Nephron progenitor cell (in vitro differentiated cells): ENCODE measurements around the gene EPS8L2.

ENCODE experiments used
- DNase-seq: peaks from one replicate; pipeline ENCODE4 v3.0.0; 2021
- H3K27ac Mint-ChIP-seq: 2 replicates; pipeline ENCODE4 v1.8.0; 2021; ENCODE audit warnings: mild to moderate bottlenecking, moderate library complexity, mixed read lengths
- H3K27me3 Mint-ChIP-seq: 2 replicates; pipeline ENCODE4 v1.8.0; 2021; ENCODE audit warnings: mild to moderate bottlenecking, low read depth, mixed read lengths; ENCODE audit not compliant: poor library complexity
- H3K36me3 Mint-ChIP-seq: 2 replicates; pipeline ENCODE4 v1.8.0; 2021; ENCODE audit warnings: low read depth, mixed read lengths
- H3K4me1 Mint-ChIP-seq: 2 replicates; pipeline ENCODE4 v1.8.0; 2021; ENCODE audit warnings: mixed read lengths
- H3K4me3 Mint-ChIP-seq: 2 replicates; pipeline ENCODE4 v1.8.0; 2021; ENCODE audit warnings: mild to moderate bottlenecking, moderate library complexity, mixed read lengths
- H3K9me3 Mint-ChIP-seq: 2 replicates; pipeline ENCODE4 v1.8.0; 2021; ENCODE audit warnings: mild to moderate bottlenecking, moderate library complexity, mixed read lengths
- TF ChIP-seq, protein P1 (sequence below): fragments of 200-600 bp; sonication (generic); IDR thresholded peaks from 2 replicates; pipeline ENCODE4 v1.5.0; 2021; ENCODE audit warnings: antibody characterized with exemption

Gene EPS8L2

DNA sequence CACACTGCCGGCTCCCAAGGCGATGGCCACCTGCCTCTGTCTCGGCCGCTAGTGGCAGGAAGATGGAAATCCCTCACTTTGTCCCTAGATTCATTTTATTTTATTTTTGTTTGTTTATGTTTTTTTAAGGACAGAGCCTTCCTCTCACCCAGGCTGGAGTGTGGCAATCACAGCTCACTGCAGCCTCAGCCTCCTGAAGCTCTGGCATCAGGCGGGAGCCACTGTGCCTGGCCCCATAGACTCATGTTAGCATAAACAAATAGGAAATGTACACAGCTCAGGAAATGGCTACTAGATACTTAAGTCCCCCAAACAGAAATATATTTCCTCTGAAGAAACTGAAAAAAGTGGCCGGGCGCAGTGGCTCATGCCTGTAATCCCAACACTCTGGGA, 6.9 kb upstream of the EPS8L2 start:
- Mint-ChIP-seq H3K9me3 (no peaks in the 10 kb centered on the region), H3K36me3 (peaks cover 12% of the 10 kb centered on the region), H3K4me1 (peaks cover 29% of the 10 kb centered on the region), H3K4me3 (no peak overlapping the region), H3K27ac (no peak overlapping the region), H3K27me3 (peaks cover 6% of the 10 kb centered on the region)
- DNase-seq: no peak
- TF ChIP-seq, protein P1, sequence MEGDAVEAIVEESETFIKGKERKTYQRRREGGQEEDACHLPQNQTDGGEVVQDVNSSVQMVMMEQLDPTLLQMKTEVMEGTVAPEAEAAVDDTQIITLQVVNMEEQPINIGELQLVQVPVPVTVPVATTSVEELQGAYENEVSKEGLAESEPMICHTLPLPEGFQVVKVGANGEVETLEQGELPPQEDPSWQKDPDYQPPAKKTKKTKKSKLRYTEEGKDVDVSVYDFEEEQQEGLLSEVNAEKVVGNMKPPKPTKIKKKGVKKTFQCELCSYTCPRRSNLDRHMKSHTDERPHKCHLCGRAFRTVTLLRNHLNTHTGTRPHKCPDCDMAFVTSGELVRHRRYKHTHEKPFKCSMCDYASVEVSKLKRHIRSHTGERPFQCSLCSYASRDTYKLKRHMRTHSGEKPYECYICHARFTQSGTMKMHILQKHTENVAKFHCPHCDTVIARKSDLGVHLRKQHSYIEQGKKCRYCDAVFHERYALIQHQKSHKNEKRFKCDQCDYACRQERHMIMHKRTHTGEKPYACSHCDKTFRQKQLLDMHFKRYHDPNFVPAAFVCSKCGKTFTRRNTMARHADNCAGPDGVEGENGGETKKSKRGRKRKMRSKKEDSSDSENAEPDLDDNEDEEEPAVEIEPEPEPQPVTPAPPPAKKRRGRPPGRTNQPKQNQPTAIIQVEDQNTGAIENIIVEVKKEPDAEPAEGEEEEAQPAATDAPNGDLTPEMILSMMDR: no peak

DNA sequence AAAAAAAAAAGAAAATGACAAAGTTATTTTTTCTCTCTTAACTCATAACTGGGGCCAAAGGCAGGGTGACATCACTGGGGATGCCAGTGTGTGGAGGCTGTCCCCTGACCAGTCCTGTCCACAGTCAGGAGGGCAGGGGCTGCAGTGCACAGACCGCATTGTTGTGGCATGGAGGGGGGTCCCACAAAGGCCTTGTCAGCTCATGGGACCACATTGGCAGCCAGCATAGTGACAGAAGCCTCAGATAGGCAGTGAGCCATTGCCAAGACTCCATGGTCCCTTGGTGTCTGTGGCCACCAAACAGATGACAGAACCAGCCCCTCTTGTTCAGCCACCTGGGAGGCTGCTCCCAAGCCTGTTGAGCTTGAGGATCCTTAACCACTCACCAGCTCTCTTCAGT, 6.3 kb upstream of the EPS8L2 start:
- Mint-ChIP-seq H3K27ac (no peak overlapping the region), H3K27me3 (peaks cover 6% of the 10 kb centered on the region), H3K4me1 (peaks cover 29% of the 10 kb centered on the region), H3K4me3 (no peak overlapping the region), H3K36me3 (peaks cover 12% of the 10 kb centered on the region), H3K9me3 (no peaks in the 10 kb centered on the region)
- TF ChIP-seq, protein P1: no peak
- DNase-seq: no peak

DNA sequence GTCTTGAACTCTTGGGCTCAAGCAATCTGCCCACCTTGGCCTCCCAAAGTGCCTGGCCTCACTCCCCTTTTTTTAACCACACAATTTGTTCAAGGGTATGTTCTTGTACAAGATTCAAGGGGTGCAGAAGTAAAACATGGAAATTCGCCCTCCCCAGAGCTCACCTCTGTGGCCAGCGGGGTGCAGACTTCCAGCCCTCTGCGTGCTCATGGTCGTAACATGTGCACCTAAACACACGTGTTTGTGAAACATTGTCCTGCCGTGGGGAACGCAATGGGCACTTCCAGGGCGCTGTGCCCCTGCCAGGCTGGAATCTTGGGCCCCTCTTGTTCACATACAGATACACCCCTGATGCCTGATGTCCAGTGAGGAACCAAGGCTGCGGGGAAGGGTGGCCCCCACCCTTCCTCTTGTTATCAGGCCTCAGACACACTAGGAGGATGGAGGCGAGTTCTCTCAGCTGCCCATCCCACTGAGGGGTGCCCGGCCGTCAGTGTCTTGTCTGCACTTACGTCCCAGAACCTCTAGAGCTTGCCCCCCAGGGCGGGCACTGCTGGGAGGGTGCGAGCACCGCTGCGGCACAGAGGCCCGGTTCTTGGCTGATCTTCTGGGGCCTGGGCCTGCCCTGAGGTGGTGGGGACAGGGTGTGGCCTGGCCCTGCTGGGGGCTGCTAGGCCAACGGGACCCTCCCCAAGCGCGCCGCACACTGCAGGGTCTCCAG, 4.1 kb upstream of the EPS8L2 start:
- TF ChIP-seq, protein P1: no peak
- Mint-ChIP-seq H3K4me3 (no peak overlapping the region), H3K27me3 (peaks cover 12% of the 10 kb centered on the region), H3K27ac (no peak overlapping the region), H3K36me3 (peaks cover 12% of the 10 kb centered on the region), H3K4me1 (peaks cover 23% of the 10 kb centered on the region), H3K9me3 (no peaks in the 10 kb centered on the region)
- no peak for DNase-seq

DNA sequence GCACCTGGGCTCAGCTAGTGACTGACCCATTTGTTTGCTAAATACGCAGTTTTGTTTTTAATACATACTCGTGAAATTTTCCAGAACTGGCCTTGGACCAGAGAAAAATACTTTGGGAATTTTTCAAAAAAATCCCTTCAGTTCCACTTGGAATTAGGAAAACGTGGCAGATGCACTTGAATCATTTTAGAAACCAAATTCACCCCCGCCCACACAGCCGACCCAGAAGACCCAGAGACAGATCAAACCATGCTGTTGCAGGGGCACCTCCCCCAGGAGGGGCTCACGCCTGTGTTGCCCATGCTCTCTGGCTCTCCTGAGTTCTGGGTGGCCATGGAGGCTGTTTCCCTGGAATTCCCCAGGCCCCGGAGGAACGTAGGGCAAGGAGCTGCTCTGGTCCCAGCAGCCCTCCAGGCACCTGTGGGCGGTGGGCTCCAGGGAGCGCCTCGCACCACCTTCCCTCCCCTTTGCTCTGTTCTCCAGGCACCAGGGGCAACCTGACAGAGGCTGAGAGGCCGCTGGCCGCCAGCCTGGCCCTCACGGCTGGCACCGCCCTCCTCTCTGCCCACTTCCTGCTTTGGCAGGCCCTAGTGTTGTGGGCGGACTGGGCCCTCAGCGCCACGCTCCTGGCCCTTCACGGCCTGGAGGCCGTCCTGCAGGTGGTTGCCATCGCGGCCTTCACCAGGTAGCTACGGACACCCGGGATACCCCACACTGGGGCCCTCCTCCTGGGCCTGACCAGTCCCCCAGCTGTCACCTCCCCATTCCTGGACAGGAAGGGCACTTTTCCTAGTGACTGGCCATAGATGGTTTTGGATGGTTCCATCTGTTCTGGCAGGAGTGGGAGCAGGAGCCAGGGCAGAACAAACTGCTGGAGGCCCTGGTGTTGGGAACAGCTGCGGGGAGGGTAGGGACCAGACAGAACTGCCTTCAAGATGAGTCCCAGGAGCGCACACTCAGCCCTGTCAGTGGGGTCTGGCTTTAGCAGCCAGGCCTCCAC, 3.3 kb upstream of the EPS8L2 start:
- no peaks in the 10 kb centered on the region for H3K9me3 Mint-ChIP-seq
- no peak overlapping the region for H3K27ac Mint-ChIP-seq
- peaks cover 12% of the 10 kb centered on the region for H3K36me3 Mint-ChIP-seq
- peaks cover 20% of the 10 kb centered on the region for H3K27me3 Mint-ChIP-seq
- DNase-seq: no peak
- no peak overlapping the region for H3K4me3 Mint-ChIP-seq
- TF ChIP-seq, protein P1: no peak
- H3K4me1 Mint-ChIP-seq: peaks cover 22% of the 10 kb centered on the region

DNA sequence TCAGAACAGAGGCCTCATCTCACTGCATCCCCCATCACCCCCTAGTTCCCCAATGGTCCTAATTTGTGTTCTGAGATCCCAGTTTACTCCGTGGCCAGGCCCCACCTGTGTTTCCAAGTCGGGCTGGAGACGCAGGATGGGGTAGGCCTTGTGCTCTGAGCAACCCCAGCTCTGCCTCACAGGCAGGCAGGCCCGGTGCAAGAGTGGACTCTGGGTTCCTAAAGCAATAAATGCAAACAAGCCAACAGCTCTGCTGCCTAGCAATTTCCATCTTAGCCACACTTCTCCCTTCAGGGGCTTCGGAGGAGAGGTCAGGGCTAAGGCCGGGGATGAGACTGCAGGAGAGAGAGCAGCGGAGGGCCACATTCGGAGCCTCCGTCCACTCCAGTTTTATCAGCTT, 2.5 kb upstream of the EPS8L2 start:
- Mint-ChIP-seq H3K36me3 (peaks cover 12% of the 10 kb centered on the region), H3K27me3 (peaks cover 21% of the 10 kb centered on the region), H3K4me3 (no peak overlapping the region), H3K9me3 (no peaks in the 10 kb centered on the region), H3K4me1 (peaks cover 17% of the 10 kb centered on the region), H3K27ac (no peak overlapping the region)
- DNase-seq: no peak
- TF ChIP-seq, protein P1: no peak
